HG02623 (cell line): Measurements from ENCODE around the gene SLC5A11.
"Not testable (repeated sequence)": the region's sequence is repeated elsewhere in the genome, so short reads cannot be mapped to it uniquely, and the experiment has no call there.

ENCODE experiments used
- ATAC-seq: cut with Tn5 transposase; IDR thresholded peaks from one replicate; pipeline ENCODE4 v1.9.1; 2021; ENCODE audit warnings: moderate library complexity; ENCODE audit not compliant: unreplicated experiment

The SLC5A11 gene

DNA sequence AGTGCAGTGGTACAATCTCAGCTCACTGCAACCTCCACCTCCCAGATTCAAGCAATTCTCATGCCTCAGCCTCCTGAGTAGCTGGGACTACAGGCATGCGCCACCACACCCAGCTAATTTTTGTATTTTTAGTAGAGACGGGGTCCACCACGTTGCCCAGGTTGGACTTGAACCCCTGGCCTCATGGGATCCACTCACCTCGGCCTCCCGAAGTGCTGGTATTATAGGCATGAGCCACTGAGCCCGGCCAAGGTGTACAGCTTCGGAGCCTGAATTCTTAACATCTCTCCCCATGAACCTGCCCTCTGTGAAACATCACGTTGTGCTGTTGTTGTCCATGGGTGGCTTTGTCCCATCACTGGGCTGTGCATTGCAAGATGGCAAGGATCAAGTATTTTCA, 11.1 kb downstream of the SLC5A11 start:
- ATAC-seq: not testable (repeated sequence)

DNA sequence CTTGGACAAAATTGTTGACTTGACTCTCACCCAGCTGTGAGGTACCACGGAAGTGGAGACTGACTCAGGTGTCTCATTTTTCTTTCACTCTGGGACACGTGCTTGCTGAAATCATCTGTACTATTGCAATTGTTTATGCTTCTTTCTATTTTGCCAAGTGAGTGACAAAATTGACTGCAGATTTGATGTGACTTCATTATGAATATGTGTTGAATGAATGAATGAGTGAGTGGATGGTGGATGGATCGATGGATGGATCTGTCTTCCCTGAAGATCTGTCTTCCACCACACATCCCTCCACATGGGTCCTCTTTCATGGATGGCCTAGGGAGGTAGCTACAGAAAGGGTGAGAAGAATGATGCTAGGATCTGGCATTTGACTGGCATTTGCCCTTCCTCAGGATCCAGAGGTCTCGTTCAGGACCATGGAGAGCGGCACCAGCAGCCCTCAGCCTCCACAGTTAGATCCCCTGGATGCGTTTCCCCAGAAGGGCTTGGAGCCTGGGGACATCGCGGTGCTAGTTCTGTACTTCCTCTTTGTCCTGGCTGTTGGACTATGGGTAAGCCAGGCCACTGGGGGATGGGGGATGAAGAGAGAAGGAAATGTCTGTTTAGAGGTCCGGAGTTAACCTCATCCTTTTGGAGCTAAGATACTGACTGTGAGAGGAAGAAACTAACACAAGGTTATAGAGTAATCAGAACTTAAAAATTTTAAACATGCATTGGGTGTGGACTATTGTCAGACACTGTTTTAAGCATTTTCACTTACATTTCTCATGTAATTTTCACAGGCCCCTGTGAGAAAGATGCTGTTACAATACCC, 12.7 kb downstream of the SLC5A11 start:
- no peak for ATAC-seq

DNA sequence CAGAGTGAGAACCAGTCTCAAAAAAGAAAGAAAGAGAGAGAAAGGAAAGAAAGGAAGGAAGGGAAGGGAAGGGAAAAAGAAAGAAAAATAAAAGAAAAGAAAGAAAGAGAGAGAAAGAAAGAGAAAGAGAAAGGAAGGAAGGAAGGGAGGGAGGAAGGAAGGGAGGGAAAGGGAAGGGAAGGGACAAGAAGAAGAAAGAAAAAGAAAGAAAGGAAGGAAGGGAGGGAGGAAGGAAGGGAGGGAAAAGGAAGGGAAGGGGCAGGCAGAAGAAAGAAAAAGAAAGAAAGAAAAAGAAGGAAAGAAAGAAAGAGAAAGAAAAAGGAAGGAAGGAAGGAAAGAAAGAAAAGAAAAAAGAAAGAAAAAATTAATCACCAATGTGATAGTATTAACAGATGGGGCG, 15.7 kb downstream of the SLC5A11 start:
- ATAC-seq: no peak

DNA sequence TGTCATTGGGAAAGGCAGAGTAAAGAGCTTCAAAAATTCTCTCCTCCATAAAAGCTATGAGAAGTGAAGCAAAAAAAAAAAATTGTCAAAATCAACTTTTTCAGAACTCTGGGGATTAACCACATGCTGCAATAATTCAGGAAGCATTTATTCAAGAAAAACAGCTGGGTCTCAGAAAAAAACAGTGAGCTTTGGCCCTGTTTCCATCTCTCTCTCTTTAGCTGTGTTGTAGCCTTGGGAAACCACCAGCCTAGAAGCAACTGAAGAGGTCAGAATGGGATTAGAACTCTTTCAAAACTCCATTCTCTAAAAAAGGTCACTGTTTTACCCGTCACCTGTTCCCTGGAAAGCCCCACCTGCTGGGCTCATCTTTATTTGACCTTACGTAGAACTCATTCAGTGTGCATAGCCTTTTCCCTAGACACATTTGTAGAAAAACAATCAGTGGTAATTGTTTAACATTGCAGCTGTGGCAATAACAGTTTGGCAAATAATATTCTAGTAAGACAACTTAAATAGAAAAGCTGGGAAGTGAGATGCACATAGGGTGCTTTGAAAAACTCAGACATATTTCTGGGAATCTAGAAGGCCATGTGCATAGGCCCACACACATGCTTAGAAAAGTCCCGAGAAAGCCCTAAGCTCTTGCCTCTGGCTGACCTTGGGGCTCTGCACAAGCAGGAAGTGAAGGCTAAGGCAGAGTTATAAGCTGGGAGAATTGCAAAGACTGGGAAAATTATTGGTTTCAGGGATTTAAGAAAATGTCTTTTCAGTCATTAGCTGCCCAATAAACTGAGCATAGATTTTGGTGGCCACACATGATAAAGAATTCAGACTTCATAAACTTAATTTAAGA, 18.0 kb downstream of the SLC5A11 start:
- no peak for ATAC-seq

DNA sequence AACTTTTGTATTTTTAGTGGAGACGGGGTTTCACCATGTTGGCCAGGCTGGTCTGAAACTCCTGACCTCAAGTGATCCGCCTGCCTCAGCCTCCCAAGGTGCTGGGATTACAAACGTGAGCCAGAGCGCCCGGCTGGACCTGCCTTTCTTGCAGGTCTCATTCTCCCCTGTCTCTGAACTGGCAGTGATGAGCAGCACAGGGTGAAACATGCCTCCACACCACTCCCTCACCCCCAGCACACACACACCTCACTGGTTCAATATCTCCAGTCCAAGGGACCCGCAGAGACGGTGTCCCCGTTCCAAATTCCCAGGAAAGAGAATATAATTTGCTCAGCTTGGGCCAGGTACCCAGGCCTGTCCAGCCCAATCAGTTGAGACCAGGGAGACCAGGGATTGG, 23.3 kb downstream of the SLC5A11 start:
- no peak for ATAC-seq

DNA sequence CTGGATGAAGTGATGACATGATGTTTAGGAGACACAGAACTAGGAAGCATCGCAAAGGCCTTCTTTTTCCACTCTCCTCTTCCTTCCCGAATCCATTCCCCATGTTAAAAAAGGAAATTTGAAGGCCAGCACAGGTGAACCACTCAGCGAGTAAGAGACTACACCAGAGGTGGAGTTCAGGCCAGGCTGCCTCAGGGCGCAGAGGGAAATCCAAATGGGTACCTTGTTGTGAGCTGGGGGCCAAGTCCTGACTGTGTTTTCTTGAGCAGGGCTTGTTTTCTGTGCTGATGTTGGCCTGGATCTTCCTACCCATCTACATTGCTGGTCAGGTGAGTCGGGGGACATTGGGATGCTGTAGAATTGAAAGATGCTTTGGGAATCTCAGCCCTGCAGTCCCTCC, 26.1 kb downstream of the SLC5A11 start:
- ATAC-seq: no peak

DNA sequence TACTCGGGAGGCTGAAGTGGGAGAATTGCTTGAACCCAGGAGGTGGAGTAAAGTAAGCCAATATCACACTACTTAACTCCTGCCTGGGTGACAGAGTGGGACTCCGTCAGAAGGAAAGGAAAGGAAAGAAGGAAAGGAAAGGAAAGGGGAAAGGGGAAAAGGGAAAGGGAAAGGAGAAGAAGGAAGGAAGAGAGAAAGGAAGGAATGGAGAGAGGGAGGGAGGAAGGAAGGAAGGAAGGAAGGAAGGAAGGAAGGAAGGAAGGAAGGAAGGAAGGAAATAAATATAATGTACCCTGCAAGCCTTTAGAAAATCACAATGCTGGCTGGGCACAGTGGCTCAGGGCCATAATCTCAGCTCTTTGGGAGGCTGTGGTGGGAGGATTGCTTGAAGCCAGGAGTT, 27.3 kb downstream of the SLC5A11 start:
- no peak for ATAC-seq

DNA sequence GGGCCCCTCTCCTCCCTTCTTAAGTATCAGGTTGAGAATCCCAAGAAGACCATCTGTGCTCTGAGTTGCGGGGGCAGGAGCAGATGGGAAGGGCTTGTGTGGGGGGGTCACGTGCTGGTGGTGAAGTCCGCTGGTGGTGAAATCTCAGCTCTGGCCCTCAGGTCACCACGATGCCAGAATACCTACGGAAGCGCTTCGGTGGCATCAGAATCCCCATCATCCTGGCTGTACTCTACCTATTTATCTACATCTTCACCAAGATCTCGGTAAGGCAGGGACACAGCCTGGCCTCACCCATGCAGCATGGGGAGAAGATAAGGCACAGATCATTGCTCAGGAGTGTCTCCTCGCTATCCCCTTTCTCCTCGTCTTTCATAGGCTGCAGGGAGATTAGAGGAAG, 29.7 kb downstream of the SLC5A11 start:
- ATAC-seq: no peak

DNA sequence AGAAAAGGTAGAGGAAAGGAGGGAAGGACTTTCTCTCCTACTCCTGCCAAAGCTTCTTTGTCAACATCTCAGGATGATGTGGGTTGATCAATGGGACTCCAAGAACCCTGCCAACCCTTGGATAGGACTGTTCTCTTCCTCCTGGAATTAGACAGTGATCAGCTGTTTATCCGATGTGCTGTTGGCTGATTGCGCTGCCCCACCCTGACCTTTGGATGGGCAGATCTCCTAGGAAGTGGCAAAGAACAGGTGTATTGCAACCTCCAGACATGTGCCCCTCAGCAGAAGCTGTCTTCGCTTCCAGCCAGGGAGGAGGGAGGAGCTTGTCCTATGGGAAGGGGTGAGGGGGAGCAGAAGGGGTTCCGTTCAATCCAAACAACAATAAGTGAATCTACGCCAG, 30.5 kb downstream of the SLC5A11 start:
- ATAC-seq: no peak

DNA sequence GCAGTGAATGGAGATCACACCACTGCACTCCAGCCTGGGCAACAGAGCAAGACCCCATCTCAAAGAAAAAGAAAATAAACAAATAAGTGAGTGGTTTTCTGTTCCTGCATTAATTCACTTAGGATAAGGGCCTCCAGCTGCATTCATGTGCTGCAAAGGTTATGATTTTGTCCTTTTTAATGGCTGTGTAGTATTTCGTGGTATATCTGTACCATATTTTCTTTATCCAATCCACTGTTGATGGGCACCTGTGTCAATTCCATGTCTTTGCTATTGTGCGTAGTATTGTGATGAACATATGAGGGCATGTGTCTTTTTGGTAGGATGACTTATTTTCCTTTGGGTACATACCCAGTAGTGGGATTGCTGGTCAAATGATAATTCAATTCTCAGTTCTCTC, 33.9 kb downstream of the SLC5A11 start:
- no peak for ATAC-seq

DNA sequence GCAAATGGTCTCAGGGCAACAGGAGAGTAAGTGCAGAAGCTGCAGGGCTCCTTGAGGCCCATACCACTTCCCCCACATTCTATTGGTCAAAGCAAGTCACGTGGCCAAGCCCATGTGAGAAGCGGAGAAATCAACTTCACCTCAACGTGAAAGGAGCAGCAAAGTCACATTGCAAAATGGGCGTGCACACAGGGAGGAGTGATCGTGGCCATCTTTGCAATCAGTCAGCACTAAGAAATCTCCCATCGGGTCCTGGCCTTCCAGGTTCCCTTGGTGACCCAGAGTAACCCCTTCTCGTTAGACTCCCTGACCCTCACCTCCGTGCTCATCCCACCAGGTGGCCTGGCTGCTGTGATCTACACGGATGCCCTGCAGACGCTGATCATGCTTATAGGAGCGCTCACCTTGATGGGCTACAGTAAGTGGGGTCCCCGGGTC, 38.0 kb downstream of the SLC5A11 start:
- no peak for ATAC-seq

DNA sequence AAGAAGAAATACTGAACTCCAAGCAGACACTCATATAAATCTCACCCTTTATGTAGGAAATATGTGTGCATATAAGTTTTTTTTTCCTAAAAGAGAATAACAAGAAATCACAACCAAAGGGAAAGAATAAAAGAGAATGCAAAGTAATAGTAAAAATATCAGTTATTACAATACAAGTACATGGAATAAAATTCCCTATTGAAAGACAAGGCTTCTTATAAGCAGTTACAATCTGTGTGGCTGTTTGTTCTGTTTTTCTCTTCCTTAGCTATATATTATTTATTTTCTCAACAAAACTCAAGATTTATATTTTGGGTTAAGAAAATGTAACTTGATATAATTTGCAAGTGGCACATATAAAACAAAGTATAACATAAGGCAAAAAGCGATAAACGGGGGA, 41.7 kb downstream of the SLC5A11 start:
- no peak for ATAC-seq

DNA sequence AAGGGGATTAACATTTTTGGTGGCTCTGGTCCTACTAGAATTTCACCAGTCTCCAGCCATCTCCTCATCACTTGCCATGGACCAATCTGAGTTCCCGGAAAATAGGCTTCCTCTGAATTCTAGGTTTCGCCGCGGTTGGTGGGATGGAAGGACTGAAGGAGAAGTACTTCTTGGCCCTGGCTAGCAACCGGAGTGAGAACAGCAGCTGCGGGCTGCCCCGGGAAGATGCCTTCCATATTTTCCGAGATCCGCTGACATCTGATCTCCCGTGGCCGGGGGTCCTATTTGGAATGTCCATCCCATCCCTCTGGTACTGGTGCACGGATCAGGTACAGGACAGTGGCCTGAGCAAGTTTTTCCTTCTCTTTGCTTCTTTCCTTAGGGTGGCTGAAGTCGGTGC, 45.0 kb downstream of the SLC5A11 start:
- no peak for ATAC-seq

DNA sequence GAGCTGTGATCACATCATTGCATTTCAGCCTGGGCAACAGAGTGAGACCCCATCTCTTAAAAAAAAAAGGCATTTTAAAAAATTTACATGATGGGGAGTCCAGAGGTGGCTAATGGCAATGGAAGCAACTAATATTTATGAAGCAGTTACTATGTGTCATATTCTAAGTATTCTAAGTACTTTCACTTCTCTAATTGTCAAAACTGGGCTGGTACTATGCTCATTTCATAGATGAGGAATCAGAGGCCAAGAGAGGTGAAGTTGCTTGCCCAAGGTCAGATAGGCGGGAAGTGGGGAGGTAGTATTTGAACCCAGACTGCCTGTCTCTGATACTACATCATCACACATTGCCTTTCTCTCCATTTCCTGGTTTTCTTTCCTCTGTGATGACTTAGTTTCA, 50.7 kb downstream of the SLC5A11 start:
- no peak for ATAC-seq

DNA sequence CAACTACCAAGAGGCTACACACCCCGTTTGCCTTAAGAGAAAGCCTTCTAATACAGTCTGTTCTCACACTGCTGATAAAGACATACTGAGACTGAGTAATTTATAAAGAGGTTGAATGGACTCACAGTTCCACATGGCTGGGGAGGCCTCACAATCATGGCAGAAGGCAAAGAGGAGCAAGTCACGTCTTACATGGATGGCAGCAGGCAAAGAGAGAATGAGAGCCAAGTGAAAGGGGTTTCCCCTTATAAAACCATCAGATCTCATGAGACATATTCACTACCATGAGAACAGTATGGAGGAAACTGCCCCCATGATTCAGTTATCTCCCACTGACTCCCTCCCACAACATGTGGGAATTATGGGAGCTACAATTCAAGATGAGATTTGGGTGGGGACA, 51.8 kb downstream of the SLC5A11 start:
- not testable (repeated sequence) for ATAC-seq

DNA sequence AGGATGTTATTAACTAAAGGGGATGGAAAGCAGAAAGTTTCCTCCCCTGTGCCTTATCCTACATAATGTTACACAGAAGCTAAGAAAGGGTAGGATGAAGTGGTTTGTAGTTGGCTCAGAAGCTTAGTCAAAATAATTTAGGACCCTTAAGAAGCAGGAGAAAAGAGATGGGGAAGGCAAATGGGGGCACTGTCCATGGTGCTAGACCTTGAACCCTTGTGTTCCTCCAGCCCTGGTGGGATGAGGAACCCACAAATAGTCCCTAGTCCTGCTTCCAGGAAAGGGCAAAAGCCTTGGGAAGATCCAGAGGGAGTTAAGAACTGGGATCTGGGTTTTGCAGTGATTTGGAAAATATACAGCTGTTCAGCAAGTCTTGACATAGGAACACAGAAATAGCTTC, 54.5 kb downstream of the SLC5A11 start:
- ATAC-seq: no peak

DNA sequence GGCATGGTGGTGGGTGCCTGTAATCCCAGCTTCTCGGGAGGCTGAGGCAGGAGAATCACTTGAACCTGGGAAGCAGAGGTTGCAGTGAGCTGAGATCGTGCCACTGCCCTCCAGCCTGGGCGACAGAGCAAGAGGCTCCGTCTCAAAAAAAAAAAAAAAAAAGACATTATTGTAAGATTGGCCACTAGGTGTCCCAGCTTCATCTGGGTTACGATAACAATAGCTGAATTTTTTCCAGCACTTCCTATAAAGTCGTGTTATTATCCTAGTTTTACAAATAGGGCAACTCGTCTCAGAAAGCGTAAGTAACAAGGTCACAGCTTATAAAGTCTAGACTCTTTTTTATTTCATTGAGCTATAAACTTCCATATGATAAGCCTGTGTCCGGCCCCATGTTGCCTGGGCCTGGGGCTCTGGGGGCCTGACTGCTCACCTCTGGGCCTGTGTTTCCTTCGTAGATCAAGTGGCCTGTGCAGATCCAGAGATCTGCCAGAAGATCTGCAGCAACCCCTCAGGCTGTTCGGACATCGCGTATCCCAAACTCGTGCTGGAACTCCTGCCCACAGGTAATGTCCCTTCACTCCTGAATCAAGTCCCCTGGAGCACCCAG, 60.5 kb downstream of the SLC5A11 start:
- ATAC-seq: no peak

DNA sequence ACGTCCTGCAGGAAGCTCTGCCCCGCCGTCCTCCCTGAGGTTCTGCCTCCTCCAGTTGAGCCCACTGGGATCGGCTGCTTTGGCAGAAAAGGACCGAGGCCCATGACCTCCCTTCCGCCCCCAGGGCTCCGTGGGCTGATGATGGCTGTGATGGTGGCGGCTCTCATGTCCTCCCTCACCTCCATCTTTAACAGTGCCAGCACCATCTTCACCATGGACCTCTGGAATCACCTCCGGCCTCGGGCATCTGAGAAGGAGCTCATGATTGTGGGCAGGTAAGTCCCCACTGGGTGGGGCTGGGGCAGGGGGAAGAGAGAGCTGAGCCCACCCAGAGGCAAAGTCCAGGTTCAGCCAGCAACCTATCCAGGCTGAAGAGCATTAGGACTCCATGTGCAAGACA, 61.1 kb downstream of the SLC5A11 start:
- ATAC-seq: no peak

DNA sequence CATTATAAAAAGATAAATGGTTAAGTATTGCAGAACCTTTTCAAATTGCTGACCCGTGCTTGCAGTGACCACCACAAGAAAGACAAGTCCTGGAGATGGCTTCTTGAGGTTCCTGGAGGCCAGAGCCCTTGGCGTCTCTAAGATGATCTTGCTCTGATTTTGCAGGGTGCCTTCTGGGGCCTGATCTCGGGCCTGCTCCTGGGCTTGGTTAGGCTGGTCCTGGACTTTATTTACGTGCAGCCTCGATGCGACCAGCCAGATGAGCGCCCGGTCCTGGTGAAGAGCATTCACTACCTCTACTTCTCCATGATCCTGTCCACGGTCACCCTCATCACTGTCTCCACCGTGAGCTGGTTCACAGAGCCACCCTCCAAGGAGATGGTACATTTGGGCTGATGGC, 63.0 kb downstream of the SLC5A11 start:
- ATAC-seq: no peak

DNA sequence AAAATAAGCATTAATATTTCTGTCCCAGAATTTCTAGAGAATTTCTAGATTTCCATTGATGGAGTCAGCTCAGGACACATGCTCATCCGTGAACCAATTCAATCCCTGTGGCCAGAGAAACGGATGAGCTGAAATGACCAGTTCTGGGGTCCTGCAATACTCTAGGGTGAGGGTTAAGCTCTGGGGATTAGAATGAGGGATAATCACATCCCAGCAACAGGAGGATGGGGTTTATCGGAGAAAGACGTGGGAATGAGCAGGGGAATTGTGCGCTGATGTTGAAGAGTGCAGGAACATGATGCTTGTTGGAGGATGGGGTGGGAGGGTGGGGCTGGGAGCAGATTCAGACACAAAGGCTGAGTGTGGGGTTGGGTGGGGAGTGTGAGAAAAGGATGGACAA, 64.1 kb downstream of the SLC5A11 start:
- no peak for ATAC-seq

DNA sequence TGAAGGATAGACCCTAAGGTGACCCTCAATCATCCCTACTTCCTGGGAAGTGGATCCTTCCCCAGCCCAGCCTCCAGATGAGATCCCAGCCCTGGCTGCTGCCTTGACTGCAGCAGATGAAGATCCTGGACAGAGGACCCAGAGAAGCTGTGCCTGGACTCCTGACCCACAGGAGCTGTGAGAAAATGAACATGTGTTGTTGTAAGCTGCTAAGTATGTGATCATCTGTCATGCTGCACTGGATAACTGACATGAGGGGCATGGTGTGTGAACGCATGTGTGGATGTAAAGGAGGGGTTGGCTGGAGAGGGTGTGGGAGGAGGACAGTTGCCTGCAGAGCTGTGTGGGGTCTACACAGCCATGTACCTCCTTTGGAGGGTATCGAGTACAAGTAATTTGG, 69.3 kb downstream of the SLC5A11 start:
- no peak for ATAC-seq

DNA sequence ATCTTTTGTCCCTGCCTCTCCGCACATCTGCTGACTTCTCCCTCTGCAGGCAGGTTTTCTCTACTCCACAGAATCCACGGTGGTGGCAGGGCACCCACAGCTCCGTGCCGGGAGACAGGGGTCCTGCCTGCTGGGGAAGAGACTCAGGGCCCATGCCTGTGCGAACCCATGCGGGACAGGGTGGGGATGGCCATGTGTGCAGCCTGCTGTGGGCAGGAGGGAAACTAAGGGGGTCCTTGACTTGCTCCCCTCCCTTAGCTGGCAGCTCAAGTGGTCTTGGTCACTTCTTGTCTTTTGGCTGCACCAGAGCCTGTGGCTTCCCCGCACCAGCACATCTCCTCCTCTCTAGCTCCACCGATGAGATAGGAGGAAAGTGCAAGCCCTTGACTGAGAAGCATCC, 69.8 kb downstream of the SLC5A11 start:
- no peak for ATAC-seq
